ENCODE measurements around the gene WBP1.

GRCh38 chr2:74510272-74510671 lies 52.0 kb downstream of the WBP1 start:
- TF ChIP-seq CTCF (IDR thresholded peaks at IDR 0.05) (no peak), SIN3A (IDR thresholded peaks at IDR 0.05; ENCODE audit: borderline replicate concordance, insufficient read depth, low read depth, low read length) (no peak)
